ENCODE data around the gene RPTOR. TPM values are rescaled to one million over a fixed set of nuclear protein-coding genes. Genes with fewer than 3 reads are reported as not detected.

Gene RPTOR
- total and polyA plus RNA-seq, 2 donors, result 8.1 to 10.3 TPM

DNA sequence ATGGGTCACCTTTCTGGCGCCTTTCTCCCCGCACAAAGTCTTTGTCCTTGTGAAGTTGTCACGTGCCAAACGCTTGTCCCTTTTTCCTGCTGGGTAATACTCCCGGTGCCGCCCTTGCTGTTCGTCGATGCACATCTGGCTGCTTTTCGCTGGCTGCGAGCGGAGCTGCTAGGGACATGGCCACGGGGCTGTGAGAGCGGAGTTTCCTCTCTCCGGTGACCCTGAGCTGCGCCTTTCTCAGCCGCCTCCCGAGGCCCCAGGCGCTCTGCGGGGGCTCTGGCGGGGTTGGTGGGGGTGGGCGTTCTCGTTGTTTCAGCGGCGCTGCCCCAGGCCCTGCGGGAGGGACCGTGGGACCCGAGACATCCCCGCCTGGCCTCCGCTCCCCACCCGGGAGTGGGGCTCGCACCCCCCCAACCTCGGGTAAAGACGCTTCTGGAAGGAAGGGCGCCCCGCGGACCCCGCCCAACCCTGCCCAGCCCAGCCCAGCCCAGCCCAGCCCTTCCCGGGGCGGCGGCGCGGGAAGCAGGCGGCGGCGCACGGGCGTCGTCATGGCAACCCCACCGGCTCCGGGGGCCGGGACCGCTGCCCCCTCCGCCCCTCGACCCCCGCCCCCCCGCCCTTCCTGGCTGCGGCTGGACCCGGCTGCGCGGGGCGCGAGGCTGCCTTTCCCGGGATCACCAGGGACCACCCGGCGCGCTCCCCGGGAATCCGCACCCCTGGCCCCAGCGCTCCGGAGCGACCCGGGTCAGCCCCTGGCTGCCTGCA lies 459.3 kb downstream of the RPTOR start:
- 4% methylated on average over 72 of the region's 72 CpGs for WGBS
- peaks cover 17 to 60% of the 10 kb centered on the region in 2 donors for H3K27me3 ChIP-seq (ENCODE audit: control insufficient read depth in 2 of 2, insufficient read depth in 1 of 2, low read length in 1 of 2)
- H3K4me3 ChIP-seq (ENCODE audit: low read length in 2 of 2), result peak overlapping the region in 1 of 2 donors; percentile 26

GRCh38 chr17:81006891-81007290 lies 462.3 kb downstream of the RPTOR start:
- 90% methylated on average over 10 of the region's 10 CpGs for WGBS
- no peaks in the 10 kb centered on the region for H3K36me3 ChIP-seq (ENCODE audit: control insufficient read depth in 2 of 2, insufficient read depth in 2 of 2, low read length in 1 of 2)
- H3K27me3 ChIP-seq (ENCODE audit: control insufficient read depth in 2 of 2, insufficient read depth in 1 of 2, low read length in 1 of 2), result peaks cover 17 to 51% of the 10 kb centered on the region in 2 donors
- no peak overlapping the region for H3K27ac ChIP-seq (ENCODE audit: low read depth in 1 of 2, low read length in 1 of 2)
- peaks cover 0 to 14% of the 10 kb centered on the region in 2 donors for H3K9me3 ChIP-seq (ENCODE audit: control insufficient read depth in 2 of 2, insufficient read depth in 1 of 2, low read length in 1 of 2)
- no peak for DNase-seq (ENCODE audit: low read depth in 6 of 9, low spot score in 9 of 9)
- H3K4me1 ChIP-seq (ENCODE audit: control insufficient read depth in 2 of 2, insufficient read depth in 2 of 2, low read length in 2 of 2), result peaks cover 8 to 36% of the 10 kb centered on the region in 2 donors
- H3K4me3 ChIP-seq (ENCODE audit: low read length in 2 of 2), result no peak overlapping the region

More for the DNA sequence above, 459.3 kb downstream of the RPTOR start:
- Histone ChIP-seq H3K36me3 (ENCODE audit: control insufficient read depth in 2 of 2, insufficient read depth in 2 of 2, low read length in 1 of 2) (peaks cover 11 to 19% of the 10 kb centered on the region in 2 donors), H3K4me1 (ENCODE audit: control insufficient read depth in 2 of 2, insufficient read depth in 2 of 2, low read length in 2 of 2) (peaks cover 5 to 22% of the 10 kb centered on the region in 2 donors), H3K27ac (ENCODE audit: low read depth in 1 of 2, low read length in 1 of 2) (no peak overlapping the region), H3K9me3 (ENCODE audit: control insufficient read depth in 2 of 2, insufficient read depth in 1 of 2, low read length in 1 of 2) (no peaks in the 10 kb centered on the region)
- DNase-seq (ENCODE audit: low read depth in 6 of 9, low spot score in 9 of 9), result no peak

DNA sequence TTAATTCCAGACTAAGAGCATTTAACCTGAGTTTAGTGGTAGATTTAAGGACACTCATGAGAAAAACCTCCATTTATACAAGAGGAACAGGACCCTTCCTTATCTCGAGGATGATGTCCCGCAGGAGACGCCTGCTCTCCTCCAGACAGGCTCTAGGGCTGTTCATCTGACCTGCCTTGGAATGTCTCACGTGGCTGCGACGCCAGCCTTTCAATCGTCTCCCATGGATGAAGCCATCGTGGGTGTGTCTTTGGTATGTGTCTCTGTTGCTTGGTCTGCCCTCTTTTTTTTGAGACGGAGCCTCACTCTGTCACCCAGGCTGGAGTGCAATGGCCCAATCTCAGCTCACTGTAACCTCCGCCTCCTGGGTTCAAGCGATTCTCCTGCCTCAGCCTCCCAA lies 463.5 kb downstream of the RPTOR start:
- H3K9me3 ChIP-seq (ENCODE audit: control insufficient read depth in 2 of 2, insufficient read depth in 1 of 2, low read length in 1 of 2), result peaks cover 0 to 14% of the 10 kb centered on the region in 2 donors
- no peak for DNase-seq (ENCODE audit: low read depth in 6 of 9, low spot score in 9 of 9)
- 95% methylated on average over 11 of the region's 11 CpGs for WGBS

GRCh38 chr17:81009136-81009535 lies 464.5 kb downstream of the RPTOR start:
- Histone ChIP-seq H3K4me1 (ENCODE audit: control insufficient read depth in 2 of 2, insufficient read depth in 2 of 2, low read length in 2 of 2) (peaks cover 8 to 28% of the 10 kb centered on the region in 2 donors), H3K9me3 (ENCODE audit: control insufficient read depth in 2 of 2, insufficient read depth in 1 of 2, low read length in 1 of 2) (peaks cover 0 to 14% of the 10 kb centered on the region in 2 donors), H3K36me3 (ENCODE audit: control insufficient read depth in 2 of 2, insufficient read depth in 2 of 2, low read length in 1 of 2) (no peaks in the 10 kb centered on the region), H3K27me3 (ENCODE audit: control insufficient read depth in 2 of 2, insufficient read depth in 1 of 2, low read length in 1 of 2) (peaks cover 7 to 30% of the 10 kb centered on the region in 2 donors), H3K27ac (ENCODE audit: low read depth in 1 of 2, low read length in 1 of 2) (peak overlapping the region in 1 of 2 donors; percentile 82), H3K4me3 (ENCODE audit: low read length in 2 of 2) (peak overlapping the region in 1 of 2 donors; percentile 10)
- 55% methylated on average over 14 of the region's 14 CpGs for WGBS
- DNase-seq (ENCODE audit: low read depth in 6 of 9, low spot score in 9 of 9), result peak in 2 of 9 donors; percentile 21 to 68

More for the DNA sequence above, 463.5 kb downstream of the RPTOR start:
- Histone ChIP-seq H3K36me3 (ENCODE audit: control insufficient read depth in 2 of 2, insufficient read depth in 2 of 2, low read length in 1 of 2) (no peaks in the 10 kb centered on the region), H3K4me3 (ENCODE audit: low read length in 2 of 2) (no peak overlapping the region), H3K27me3 (ENCODE audit: control insufficient read depth in 2 of 2, insufficient read depth in 1 of 2, low read length in 1 of 2) (peaks cover 13 to 39% of the 10 kb centered on the region in 2 donors), H3K27ac (ENCODE audit: low read depth in 1 of 2, low read length in 1 of 2) (no peak overlapping the region), H3K4me1 (ENCODE audit: control insufficient read depth in 2 of 2, insufficient read depth in 2 of 2, low read length in 2 of 2) (peaks cover 8 to 33% of the 10 kb centered on the region in 2 donors)

DNA sequence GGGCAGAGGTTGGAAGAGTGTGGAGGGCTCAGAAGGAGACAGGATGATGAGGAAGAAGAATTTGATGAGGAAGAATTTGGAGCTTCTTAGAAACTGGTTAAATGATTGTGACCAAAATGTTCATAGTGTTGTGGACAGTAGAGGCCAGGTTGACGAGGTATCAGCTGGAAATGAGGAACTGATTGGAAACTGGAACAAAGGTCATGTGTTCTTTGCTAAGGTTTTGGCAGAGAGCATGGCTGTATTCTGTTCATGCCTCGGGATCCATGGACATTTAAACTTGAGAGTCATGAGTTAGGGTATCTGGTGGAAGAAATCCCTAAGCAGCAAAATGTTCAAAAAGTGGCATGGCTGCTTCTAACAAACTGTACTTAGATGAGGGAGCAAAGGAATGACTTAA lies 466.3 kb downstream of the RPTOR start:
- Histone ChIP-seq H3K36me3 (ENCODE audit: control insufficient read depth in 2 of 2, insufficient read depth in 2 of 2, low read length in 1 of 2) (no peaks in the 10 kb centered on the region), H3K27me3 (ENCODE audit: control insufficient read depth in 2 of 2, insufficient read depth in 1 of 2, low read length in 1 of 2) (peaks cover 3 to 12% of the 10 kb centered on the region in 2 donors), H3K4me1 (ENCODE audit: control insufficient read depth in 2 of 2, insufficient read depth in 2 of 2, low read length in 2 of 2) (peaks cover 4 to 22% of the 10 kb centered on the region in 2 donors), H3K27ac (ENCODE audit: low read depth in 1 of 2, low read length in 1 of 2) (no peak overlapping the region), H3K4me3 (ENCODE audit: low read length in 2 of 2) (no peak overlapping the region), H3K9me3 (ENCODE audit: control insufficient read depth in 2 of 2, insufficient read depth in 1 of 2, low read length in 1 of 2) (peaks cover 0 to 14% of the 10 kb centered on the region in 2 donors)
- WGBS, result 96% methylated on average over 2 of the region's 2 CpGs
- DNase-seq (ENCODE audit: low read depth in 6 of 9, low spot score in 9 of 9), result no peak

DNA sequence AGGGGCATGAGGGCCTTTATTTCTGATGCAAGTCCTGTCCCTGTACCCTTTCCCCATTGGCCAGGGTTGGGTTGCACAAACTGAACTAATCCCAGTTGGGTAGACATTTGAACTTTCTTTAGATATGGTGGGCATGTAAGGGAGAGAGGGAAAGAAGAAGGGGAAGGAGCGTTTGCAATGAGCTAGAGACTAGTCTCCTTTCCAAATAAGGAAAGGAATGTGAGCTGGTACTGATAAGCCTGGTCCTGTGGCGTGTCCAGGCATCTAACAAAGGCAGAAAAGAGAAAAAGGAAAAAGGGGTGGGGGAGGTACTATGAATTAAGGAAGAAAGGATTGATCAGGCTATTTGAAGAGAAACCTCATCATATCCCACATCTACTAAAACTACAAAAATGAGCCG lies 467.3 kb downstream of the RPTOR start:
- Histone ChIP-seq H3K27me3 (ENCODE audit: control insufficient read depth in 2 of 2, insufficient read depth in 1 of 2, low read length in 1 of 2) (peaks cover 0 to 1% of the 10 kb centered on the region in 2 donors), H3K36me3 (ENCODE audit: control insufficient read depth in 2 of 2, insufficient read depth in 2 of 2, low read length in 1 of 2) (no peaks in the 10 kb centered on the region), H3K4me3 (ENCODE audit: low read length in 2 of 2) (no peak overlapping the region), H3K27ac (ENCODE audit: low read depth in 1 of 2, low read length in 1 of 2) (no peak overlapping the region), H3K4me1 (ENCODE audit: control insufficient read depth in 2 of 2, insufficient read depth in 2 of 2, low read length in 2 of 2) (peaks cover 4 to 22% of the 10 kb centered on the region in 2 donors), H3K9me3 (ENCODE audit: control insufficient read depth in 2 of 2, insufficient read depth in 1 of 2, low read length in 1 of 2) (peaks cover 0 to 14% of the 10 kb centered on the region in 2 donors)
- DNase-seq (ENCODE audit: low read depth in 6 of 9, low spot score in 9 of 9), result no peak
- 93% methylated on average over 3 of the region's 3 CpGs for WGBS

GRCh38 chr17:81012574-81013447 lies 468.2 kb downstream of the RPTOR start:
- WGBS, result 98% methylated on average over 13 of the region's 13 CpGs
- H3K4me1 ChIP-seq (ENCODE audit: control insufficient read depth in 2 of 2, insufficient read depth in 2 of 2, low read length in 2 of 2), result peaks cover 8 to 30% of the 10 kb centered on the region in 2 donors
- H3K27me3 ChIP-seq (ENCODE audit: control insufficient read depth in 2 of 2, insufficient read depth in 1 of 2, low read length in 1 of 2), result no peaks in the 10 kb centered on the region
- DNase-seq (ENCODE audit: low read depth in 6 of 9, low spot score in 9 of 9), result no peak
- H3K4me3 ChIP-seq (ENCODE audit: low read length in 2 of 2), result no peak overlapping the region
- no peaks in the 10 kb centered on the region for H3K36me3 ChIP-seq (ENCODE audit: control insufficient read depth in 2 of 2, insufficient read depth in 2 of 2, low read length in 1 of 2)
- H3K9me3 ChIP-seq (ENCODE audit: control insufficient read depth in 2 of 2, insufficient read depth in 1 of 2, low read length in 1 of 2), result peaks cover 0 to 20% of the 10 kb centered on the region in 2 donors
- H3K27ac ChIP-seq (ENCODE audit: low read depth in 1 of 2, low read length in 1 of 2), result no peak overlapping the region

DNA sequence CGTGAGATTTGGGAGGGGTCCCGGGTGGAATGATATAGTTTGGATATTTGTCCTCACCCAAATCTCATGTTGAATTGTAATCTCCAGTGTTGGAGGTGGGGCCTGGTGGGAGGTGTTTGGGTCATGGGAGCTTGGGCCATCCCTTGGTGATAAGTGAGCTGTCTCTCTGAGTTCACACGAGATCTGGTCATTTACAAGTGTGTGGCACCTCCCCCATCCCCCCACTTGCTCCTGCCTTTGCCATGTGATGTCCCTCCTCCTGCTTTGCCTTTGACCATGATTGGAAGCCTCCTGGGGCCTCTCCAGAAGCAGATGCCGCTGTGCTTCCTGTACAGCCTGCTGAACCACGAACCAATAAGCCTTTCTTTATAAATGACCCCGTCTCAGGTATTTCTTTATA lies 469.0 kb downstream of the RPTOR start:
- no peak for DNase-seq (ENCODE audit: low read depth in 6 of 9, low spot score in 9 of 9)
- 83% methylated on average over 6 of the region's 6 CpGs for WGBS
- no peak overlapping the region for H3K4me3 ChIP-seq (ENCODE audit: low read length in 2 of 2)
- H3K27ac ChIP-seq (ENCODE audit: low read depth in 1 of 2, low read length in 1 of 2), result no peak overlapping the region
- H3K4me1 ChIP-seq (ENCODE audit: control insufficient read depth in 2 of 2, insufficient read depth in 2 of 2, low read length in 2 of 2), result peaks cover 8 to 32% of the 10 kb centered on the region in 2 donors
- peaks cover 0 to 20% of the 10 kb centered on the region in 2 donors for H3K9me3 ChIP-seq (ENCODE audit: control insufficient read depth in 2 of 2, insufficient read depth in 1 of 2, low read length in 1 of 2)
- H3K27me3 ChIP-seq (ENCODE audit: control insufficient read depth in 2 of 2, insufficient read depth in 1 of 2, low read length in 1 of 2), result no peaks in the 10 kb centered on the region
- H3K36me3 ChIP-seq (ENCODE audit: control insufficient read depth in 2 of 2, insufficient read depth in 2 of 2, low read length in 1 of 2), result no peaks in the 10 kb centered on the region

DNA sequence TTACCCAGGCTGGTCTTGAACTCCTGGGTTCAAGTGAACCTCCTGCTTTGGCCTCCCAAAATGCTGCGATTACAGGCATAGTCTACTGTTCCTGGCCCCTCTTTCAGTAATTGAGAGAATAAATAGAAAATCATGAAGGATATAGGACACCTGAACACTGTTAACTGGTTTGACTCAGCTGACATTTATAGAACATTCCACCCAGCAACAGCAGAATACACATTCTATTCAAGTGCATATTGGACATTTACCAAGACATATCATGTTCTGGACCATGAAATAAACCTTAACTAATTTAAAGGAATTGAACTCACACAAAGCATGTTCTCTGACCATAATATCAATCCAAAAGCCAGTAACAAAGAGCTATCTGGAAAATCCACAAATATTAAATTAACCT lies 470.5 kb downstream of the RPTOR start:
- no peaks in the 10 kb centered on the region for H3K36me3 ChIP-seq (ENCODE audit: control insufficient read depth in 2 of 2, insufficient read depth in 2 of 2, low read length in 1 of 2)
- no peaks in the 10 kb centered on the region for H3K27me3 ChIP-seq (ENCODE audit: control insufficient read depth in 2 of 2, insufficient read depth in 1 of 2, low read length in 1 of 2)
- WGBS, result 96% methylated on average over 1 of the region's 1 CpG
- peaks cover 0 to 20% of the 10 kb centered on the region in 2 donors for H3K9me3 ChIP-seq (ENCODE audit: control insufficient read depth in 2 of 2, insufficient read depth in 1 of 2, low read length in 1 of 2)
- peaks cover 4 to 20% of the 10 kb centered on the region in 2 donors for H3K4me1 ChIP-seq (ENCODE audit: control insufficient read depth in 2 of 2, insufficient read depth in 2 of 2, low read length in 2 of 2)
- H3K4me3 ChIP-seq (ENCODE audit: low read length in 2 of 2), result no peak overlapping the region
- no peak for DNase-seq (ENCODE audit: low read depth in 6 of 9, low spot score in 9 of 9)
- no peak overlapping the region for H3K27ac ChIP-seq (ENCODE audit: low read depth in 1 of 2, low read length in 1 of 2)

Measured in thymus (tissue), 11 donors.